ENCODE data around the gene CCNQ.

DNA sequence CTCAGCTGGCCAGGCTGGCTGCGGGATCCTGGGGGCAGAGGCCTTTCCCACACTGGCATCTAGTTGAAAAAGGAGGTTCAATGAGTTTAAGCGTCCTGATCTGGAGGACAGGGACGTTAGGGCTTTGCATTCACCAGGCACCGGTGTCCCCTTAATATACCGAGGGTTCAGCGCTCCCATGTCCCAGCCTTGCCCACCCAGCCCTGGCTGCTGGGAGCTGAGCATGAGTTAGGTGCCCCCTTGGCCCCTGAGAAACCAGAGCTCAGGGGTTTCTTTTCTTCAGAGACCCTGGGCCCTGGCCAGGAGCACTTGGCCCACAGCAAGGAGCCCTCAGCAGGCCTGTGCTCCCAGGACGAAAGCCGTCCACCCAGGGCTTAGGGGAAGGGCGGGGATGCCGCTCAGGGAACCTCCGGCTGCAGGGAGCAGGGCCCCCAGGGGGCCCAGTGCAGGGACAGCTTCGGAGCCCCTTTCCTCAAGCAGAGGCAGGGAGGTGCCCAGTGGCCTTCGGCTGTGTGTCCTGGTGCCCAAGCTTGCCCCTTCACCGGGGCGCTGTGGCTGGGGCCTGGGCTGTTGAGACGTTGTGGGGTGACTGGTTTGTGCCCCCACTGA lies 27.2 kb upstream of the CCNQ start:
- TF ChIP-seq, protein P1, sequence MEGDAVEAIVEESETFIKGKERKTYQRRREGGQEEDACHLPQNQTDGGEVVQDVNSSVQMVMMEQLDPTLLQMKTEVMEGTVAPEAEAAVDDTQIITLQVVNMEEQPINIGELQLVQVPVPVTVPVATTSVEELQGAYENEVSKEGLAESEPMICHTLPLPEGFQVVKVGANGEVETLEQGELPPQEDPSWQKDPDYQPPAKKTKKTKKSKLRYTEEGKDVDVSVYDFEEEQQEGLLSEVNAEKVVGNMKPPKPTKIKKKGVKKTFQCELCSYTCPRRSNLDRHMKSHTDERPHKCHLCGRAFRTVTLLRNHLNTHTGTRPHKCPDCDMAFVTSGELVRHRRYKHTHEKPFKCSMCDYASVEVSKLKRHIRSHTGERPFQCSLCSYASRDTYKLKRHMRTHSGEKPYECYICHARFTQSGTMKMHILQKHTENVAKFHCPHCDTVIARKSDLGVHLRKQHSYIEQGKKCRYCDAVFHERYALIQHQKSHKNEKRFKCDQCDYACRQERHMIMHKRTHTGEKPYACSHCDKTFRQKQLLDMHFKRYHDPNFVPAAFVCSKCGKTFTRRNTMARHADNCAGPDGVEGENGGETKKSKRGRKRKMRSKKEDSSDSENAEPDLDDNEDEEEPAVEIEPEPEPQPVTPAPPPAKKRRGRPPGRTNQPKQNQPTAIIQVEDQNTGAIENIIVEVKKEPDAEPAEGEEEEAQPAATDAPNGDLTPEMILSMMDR (IDR thresholded peaks at IDR 0.05; ENCODE audit: control extremely low read depth in 1 of 3, insufficient read depth in 1 of 3, low read depth in 1 of 3, low read length in 3 of 3), result no peak
- TF ChIP-seq POLR2A (IDR thresholded peaks at IDR 0.05; ENCODE audit: control extremely low read depth in 1 of 2, low read depth in 2 of 2, low read length in 2 of 2) (no peak), JUN (IDR thresholded peaks at IDR 0.05; ENCODE audit: low read depth, low read length) (no peak), POLR2AphosphoS5 (IDR thresholded peaks at IDR 0.05; ENCODE audit: low read depth, low read length) (no peak), KDM1A (IDR thresholded peaks at IDR 0.05; ENCODE audit: borderline replicate concordance, low read length) (no peak), CREB1 (IDR thresholded peaks at IDR 0.05) (no peak), EP300 (IDR thresholded peaks at IDR 0.05; ENCODE audit: borderline replicate concordance in 1 of 2, low read depth in 2 of 2, low read length in 2 of 2) (no peak)

All from H1 (cell line).